ENCODE results near the gene FBXW11. TPM values are rescaled to one million over a fixed set of nuclear protein-coding genes. Genes with fewer than 3 reads are reported as not detected.
A peak's percentile ranks its signal among the peaks of the same experiment; 100 is the strongest.

Gene FBXW11
- total RNA-seq, 1 donor from 2014 or later = 54.8 TPM

GRCh38 chr5:171872666-171873065 is 133.8 kb downstream of the FBXW11 start:
- H3K36me3 Mint-ChIP-seq (ENCODE audit: low read depth) = peaks cover 27% of the 10 kb centered on the region
- H3K4me1 Mint-ChIP-seq (ENCODE audit: low read depth) = peaks cover 46% of the 10 kb centered on the region
- H3K4me3 Mint-ChIP-seq (ENCODE audit: unreplicated experiment) = no peak overlapping the region

DNA sequence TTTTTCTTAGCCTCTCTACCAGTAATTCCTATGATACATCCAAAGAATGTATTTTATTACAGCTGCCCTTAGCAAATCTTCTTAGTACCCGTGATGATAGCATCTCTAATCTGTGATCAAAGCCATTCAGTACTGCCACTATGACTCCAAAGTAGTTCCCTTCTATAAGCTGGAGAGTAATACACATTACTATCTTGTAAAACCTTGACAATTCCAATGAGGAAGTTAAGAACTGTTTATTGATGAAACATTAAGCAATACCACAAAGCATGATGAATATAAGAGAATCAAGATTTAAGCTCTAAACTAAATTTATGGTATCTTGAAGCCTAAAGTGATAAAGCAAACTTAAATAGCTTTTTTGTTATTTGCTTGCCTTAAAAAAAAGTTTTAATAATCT is 134.7 kb downstream of the FBXW11 start:
- Mint-ChIP-seq H3K36me3 (ENCODE audit: low read depth) (peaks cover 25% of the 10 kb centered on the region), H3K4me3 (ENCODE audit: unreplicated experiment) (no peak overlapping the region), H3K4me1 (ENCODE audit: low read depth) (peaks cover 53% of the 10 kb centered on the region), H3K9me3 (ENCODE audit: low read depth) (no peaks in the 10 kb centered on the region), H3K27ac (ENCODE audit: unreplicated experiment) (no peak overlapping the region), H3K27me3 (ENCODE audit: low read depth) (no peaks in the 10 kb centered on the region)
- no peak for TF ChIP-seq CTCF (IDR thresholded peaks at IDR 0.05)
- no peak for DNase-seq (ENCODE audit: low spot score)

More at GRCh38 chr5:171872666-171873065, 133.8 kb downstream of the FBXW11 start:
- Mint-ChIP-seq H3K9me3 (ENCODE audit: low read depth) (no peaks in the 10 kb centered on the region), H3K27ac (ENCODE audit: unreplicated experiment) (peak overlapping the region; percentile 30), H3K27me3 (ENCODE audit: low read depth) (no peaks in the 10 kb centered on the region)
- no peak for DNase-seq (ENCODE audit: low spot score)
- TF ChIP-seq CTCF (IDR thresholded peaks at IDR 0.05) = no peak

DNA sequence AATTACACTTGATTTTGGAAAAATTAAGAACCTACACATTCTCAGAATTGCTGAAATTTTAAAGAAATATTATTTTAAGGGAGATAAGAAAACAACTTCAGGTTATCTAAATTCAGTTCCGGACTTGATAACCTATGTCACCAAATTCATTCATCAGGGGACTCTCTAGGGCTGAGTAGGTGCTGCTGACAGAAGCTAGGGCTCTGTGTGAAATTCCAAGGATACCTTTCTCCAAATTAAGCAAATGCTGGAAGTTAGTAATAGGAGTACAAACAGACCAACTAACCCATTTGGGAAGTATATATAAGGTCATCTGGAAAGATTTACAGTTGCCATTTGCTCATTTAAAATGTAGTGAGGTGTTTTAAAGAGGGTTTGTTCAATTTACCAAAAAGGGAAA is 136.5 kb downstream of the FBXW11 start:
- Mint-ChIP-seq H3K4me1 (ENCODE audit: low read depth) (peaks cover 57% of the 10 kb centered on the region), H3K9me3 (ENCODE audit: low read depth) (no peaks in the 10 kb centered on the region), H3K27me3 (ENCODE audit: low read depth) (no peaks in the 10 kb centered on the region), H3K36me3 (ENCODE audit: low read depth) (peaks cover 12% of the 10 kb centered on the region), H3K4me3 (ENCODE audit: unreplicated experiment) (no peak overlapping the region), H3K27ac (ENCODE audit: unreplicated experiment) (no peak overlapping the region)
- DNase-seq (ENCODE audit: low spot score) = no peak
- TF ChIP-seq CTCF (IDR thresholded peaks at IDR 0.05) = no peak

DNA sequence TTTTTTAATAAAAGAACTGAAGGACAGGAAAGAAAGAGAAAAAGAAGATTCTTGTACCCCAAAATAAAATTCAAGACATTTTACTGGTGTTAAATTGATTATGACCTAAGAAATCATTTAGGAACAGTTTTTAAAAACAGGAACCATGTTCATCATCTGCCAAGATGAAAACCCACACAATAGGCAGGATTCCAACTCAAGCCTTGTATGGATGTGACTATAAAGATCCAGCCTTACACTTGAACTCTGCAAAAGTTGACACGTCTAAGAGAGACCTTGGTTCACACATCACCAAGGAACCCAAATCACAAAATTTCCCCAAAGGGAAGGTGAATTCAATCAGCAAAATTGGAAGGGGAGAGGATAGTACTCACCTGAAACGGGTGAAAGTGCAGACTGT is 138.2 kb downstream of the FBXW11 start:
- H3K4me3 Mint-ChIP-seq (ENCODE audit: unreplicated experiment) = no peak overlapping the region
- no peak for DNase-seq (ENCODE audit: low spot score)
- peaks cover 68% of the 10 kb centered on the region for H3K4me1 Mint-ChIP-seq (ENCODE audit: low read depth)
- no peaks in the 10 kb centered on the region for H3K27me3 Mint-ChIP-seq (ENCODE audit: low read depth)
- no peak for TF ChIP-seq CTCF (IDR thresholded peaks at IDR 0.05)
- peaks cover 12% of the 10 kb centered on the region for H3K36me3 Mint-ChIP-seq (ENCODE audit: low read depth)
- no peaks in the 10 kb centered on the region for H3K9me3 Mint-ChIP-seq (ENCODE audit: low read depth)
- H3K27ac Mint-ChIP-seq (ENCODE audit: unreplicated experiment) = peak overlapping the region; percentile 90

DNA sequence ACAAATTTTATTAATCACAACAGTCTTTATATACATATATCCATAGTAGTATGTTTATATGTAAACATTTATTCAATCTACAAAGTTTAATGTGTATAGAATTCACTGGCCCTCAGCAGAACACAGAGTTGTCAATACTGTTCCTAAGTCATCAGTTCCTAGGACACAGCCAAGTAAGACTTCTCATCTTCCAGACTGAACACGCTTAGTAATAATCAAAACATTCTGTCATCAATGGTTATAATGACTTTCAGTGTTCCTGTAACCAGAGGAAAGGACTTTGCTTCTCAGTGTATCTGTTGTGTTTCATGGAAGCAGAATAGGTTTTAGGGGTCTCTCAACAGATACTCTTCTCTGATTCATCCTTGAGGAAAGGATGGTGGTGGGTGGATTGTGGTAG is 138.7 kb downstream of the FBXW11 start:
- H3K4me3 Mint-ChIP-seq (ENCODE audit: unreplicated experiment) = no peak overlapping the region
- no peak for TF ChIP-seq CTCF (IDR thresholded peaks at IDR 0.05)
- H3K36me3 Mint-ChIP-seq (ENCODE audit: low read depth) = peaks cover 12% of the 10 kb centered on the region
- H3K27me3 Mint-ChIP-seq (ENCODE audit: low read depth) = no peaks in the 10 kb centered on the region
- no peak for DNase-seq (ENCODE audit: low spot score)
- peak overlapping the region; percentile 90 for H3K27ac Mint-ChIP-seq (ENCODE audit: unreplicated experiment)
- peaks cover 68% of the 10 kb centered on the region for H3K4me1 Mint-ChIP-seq (ENCODE audit: low read depth)
- H3K9me3 Mint-ChIP-seq (ENCODE audit: low read depth) = no peaks in the 10 kb centered on the region
